IMR-90 (cell line): ENCODE results near the gene DNMT3B. TPM values are rescaled to one million over a fixed set of nuclear protein-coding genes. Genes with fewer than 3 reads are reported as not detected.

Experiments
- ATAC-seq: fragments of 200-7000 bp; cut with Tn5 transposase; 2 replicates; pipeline ENCODE4 v1.9.1; 2020; ENCODE audit warnings: low read depth, mild to moderate bottlenecking, moderate library complexity
- BruUV-seq: library from RNA; stranded (reverse); fragments of 400-500 nt; replicated peaks from 2 replicates; lab custom pipeline; 2021; lab: Mats Ljungman, UMichigan
- CTCF ChIA-PET: fragments of 300-600 bp; formaldehyde crosslinking; extraction: SDS; loops from one replicate; lab custom pipeline; 2021; ENCODE audit warnings: antibody characterized with exemption; lab: Yijun Ruan, JAX
- POLR2A ChIA-PET: fragments of 300-600 bp; sonication (Branson Sonifier 250); formaldehyde crosslinking; loops from one replicate; lab custom pipeline; 2022; ENCODE audit warnings: antibody characterized with exemption; ENCODE audit not compliant: unreplicated experiment; lab: Charles Lee
- DNase-seq: peaks from one replicate; pipeline ENCODE4 v3.0.0; 2013
- H2AFZ ChIP-seq: replicated peaks from 2 replicates; pipeline ENCODE3; 2013; ENCODE audit warnings: low read length, mild to moderate bottlenecking; ENCODE audit not compliant: poor library complexity
- H2AK5ac ChIP-seq: 2 replicates; pipeline ENCODE4 v1.6.1; 2013; ENCODE audit warnings: low read depth, low read length, inconsistent platforms
- H2AK9ac ChIP-seq: replicated peaks from 2 replicates; pipeline ENCODE3; 2013; ENCODE audit warnings: mild to moderate bottlenecking, low read depth, low read length, moderate library complexity; ENCODE audit not compliant: poor library complexity
- H2BK120ac ChIP-seq: 2 replicates; pipeline ENCODE4 v1.6.1; 2013; ENCODE audit warnings: low read depth, low read length, inconsistent platforms
- H2BK15ac ChIP-seq: 3 replicates; pipeline ENCODE4 v1.6.1; 2013; ENCODE audit warnings: low read depth, low read length, inconsistent platforms
- H2BK20ac ChIP-seq: 2 replicates; pipeline ENCODE4 v1.6.1; 2013; ENCODE audit warnings: low read depth, mild to moderate bottlenecking, inconsistent platforms, low read length, moderate library complexity
- H2BK5ac ChIP-seq: 2 replicates; pipeline ENCODE4 v1.6.1; 2013; ENCODE audit warnings: mild to moderate bottlenecking, low read depth, low read length, inconsistent platforms; ENCODE audit not compliant: poor library complexity, severe bottlenecking
- H3K14ac ChIP-seq: replicated peaks from 2 replicates; pipeline ENCODE4 v1.6.1; 2013; ENCODE audit warnings: low read depth, low read length, inconsistent platforms
- H3K18ac ChIP-seq: 2 replicates; pipeline ENCODE4 v1.6.1; 2013; ENCODE audit warnings: low read depth, low read length, control low read depth
- H3K23ac ChIP-seq: 2 replicates; pipeline ENCODE4 v1.6.1; 2013; ENCODE audit warnings: low read depth, low read length, inconsistent platforms
- H3K27ac ChIP-seq: 2 replicates; pipeline ENCODE4 v1.5.1; 2013; ENCODE audit warnings: mild to moderate bottlenecking, control low read depth, low read length; ENCODE audit not compliant: insufficient read depth
- H3K27me3 ChIP-seq: 2 replicates; pipeline ENCODE4 v1.6.1; 2013; ENCODE audit warnings: low read length; ENCODE audit not compliant: control insufficient read depth, insufficient read depth
- H3K36me3 ChIP-seq: 2 replicates; pipeline ENCODE4 v1.6.1; 2013; ENCODE audit warnings: low read length, mixed read lengths; ENCODE audit not compliant: control insufficient read depth, insufficient read depth
- H3K4ac ChIP-seq: 2 replicates; pipeline ENCODE4 v1.6.1; 2013; ENCODE audit warnings: low read depth, low read length, inconsistent platforms
- H3K4me1 ChIP-seq: 2 replicates; pipeline ENCODE4 v1.6.1; 2013; ENCODE audit warnings: low read length, mixed read lengths; ENCODE audit not compliant: control insufficient read depth, insufficient read depth
- H3K4me2 ChIP-seq: 2 replicates; pipeline ENCODE4 v1.6.1; 2013; ENCODE audit warnings: low read depth, mild to moderate bottlenecking, control low read depth, low read length, moderate library complexity
- H3K4me3 ChIP-seq: 2 replicates; pipeline ENCODE4 v1.5.1; 2013; ENCODE audit warnings: low read depth, mild to moderate bottlenecking, control low read depth, low read length, moderate library complexity; ENCODE audit not compliant: insufficient read depth
- H3K56ac ChIP-seq: 2 replicates; pipeline ENCODE4 v1.6.1; 2013; ENCODE audit warnings: low read length, inconsistent platforms; ENCODE audit not compliant: insufficient read depth; ENCODE audit errors: extremely low read depth
- H3K79me1 ChIP-seq, 2 experiments: 2 replicates each; pipeline ENCODE4 v1.6.1; 2013; ENCODE audit warnings: low read length in 2 of 2, inconsistent platforms in 1 of 2, low read depth in 1 of 2
- H3K9ac ChIP-seq: 2 replicates; pipeline ENCODE4 v1.6.1; 2013; ENCODE audit warnings: low read depth, low read length, control low read depth
- H3K9me1 ChIP-seq: 2 replicates; pipeline ENCODE4 v1.6.1; 2013; ENCODE audit warnings: low read length, inconsistent platforms; ENCODE audit not compliant: insufficient read depth
- H3K9me3 ChIP-seq: 2 replicates; pipeline ENCODE4 v1.6.1; 2013; ENCODE audit warnings: low read length; ENCODE audit not compliant: control insufficient read depth, insufficient read depth
- H4K20me1 ChIP-seq: 2 replicates; pipeline ENCODE4 v1.6.1; 2013; ENCODE audit warnings: low read length, inconsistent platforms; ENCODE audit not compliant: insufficient read depth
- H4K5ac ChIP-seq: 2 replicates; pipeline ENCODE4 v1.6.1; 2013; ENCODE audit warnings: mild to moderate bottlenecking, low read depth, low read length, control low read depth
- H4K8ac ChIP-seq, 2 experiments: 2 replicates each; pipeline ENCODE4 v1.6.1; 2013; ENCODE audit warnings: low read depth in 2 of 2, low read length in 2 of 2, control low read depth in 1 of 2, inconsistent platforms in 1 of 2
- H4K91ac ChIP-seq: 2 replicates; pipeline ENCODE4 v1.6.1; 2013; ENCODE audit warnings: low read depth, low read length, inconsistent platforms; ENCODE audit not compliant: insufficient read depth
- MXI1 ChIP-seq: IDR thresholded peaks from 2 replicates; pipeline ENCODE4 v1.6.1; 2012; ENCODE audit warnings: low read depth, mild to moderate bottlenecking, low read length, moderate library complexity, borderline replicate concordance
- NFE2L2 ChIP-seq: fragments of 150-350 bp; IDR thresholded peaks from 2 replicates; pipeline ENCODE4 v1.6.1; 2016; ENCODE audit warnings: low read depth, mild to moderate bottlenecking, low read length
- POLR2A ChIP-seq: IDR thresholded peaks from 2 replicates; pipeline ENCODE4 v1.6.1; 2012; ENCODE audit warnings: mild to moderate bottlenecking, low read depth, low read length
- RFX5 ChIP-seq: IDR thresholded peaks from 2 replicates; pipeline ENCODE4 v1.8.0; 2012; ENCODE audit warnings: low read depth, mild to moderate bottlenecking, low read length, moderate library complexity
- WGBS, 2 experiments: methylation state at CpG; one replicate each; pipeline versions ENCODE4 v1.1.5 to v1.1.7; 2013; ENCODE audit warnings: missing lambda C conversion rate in 2 of 2; ENCODE audit not compliant: insufficient read length in 1 of 2; ENCODE audit errors: extremely low coverage in 2 of 2; 5-methylcytosine and 5-hydroxymethylcytosine counted together
- dilution Hi-C: fragments of 300-500 bp; cut with HindIII; formaldehyde crosslinking; loops from one replicate; pipeline ENCODE4 v1.14.3; 2018; ENCODE audit warnings: low sequenced_read_pairs; ENCODE audit not compliant: unreplicated experiment
- in situ Hi-C: fragments of 300-500 bp; cut with MboI; formaldehyde crosslinking; loops from 3 replicates; pipeline ENCODE4 v1.14.3; 2019; ENCODE audit warnings: low sequenced_read_pairs, inconsistent platforms, mixed read lengths
- intact Hi-C: fragments of 100-400 bp; cut with micrococcal nuclease; formaldehyde crosslinking; loops from 2 replicates; pipeline ENCODE4 v1.10.0; 2022
- polyA plus RNA-seq, 3 experiments: library from polyadenylated mRNA; depleted of rRNA; stranded (reverse); fragments of >200 nt; gene quantifications; 2 replicates each; pipeline ENCODE4 v1.2.3, GENCODE V29; 2012; ENCODE audit warnings: low replicate concordance in 1 of 3
- total RNA-seq: library from RNA; depleted of rRNA; stranded (reverse); fragments of >200 nt; gene quantifications from 2 replicates; pipeline ENCODE4 v1.2.3, GENCODE V29; 2012

Gene DNMT3B
- total and polyA plus RNA-seq, 2 of the 4 experiments (the other 2 are of a cell fraction): 1.3 to 1.9 TPM

- no peaks in the 10 kb centered on the region for H3K9me3 ChIP-seq
- H3K56ac ChIP-seq: no peak overlapping the region
- H3K4me2 ChIP-seq: peak overlapping the region; percentile 47; the same call in 1 of the 2 replicates
- H3K4ac ChIP-seq: no peak overlapping the region
- peaks cover 28% of the 10 kb centered on the region for H3K4me1 ChIP-seq
- ChIA-PET POLR2A (no interaction called here), CTCF (interaction anchor here (1.7 kb wide), 1 partner anchor 38 kb away, joined by 6 read pairs; no protein-coding TSS in a partner anchor)
- H3K23ac ChIP-seq: no peak overlapping the region
- no peak for TF ChIP-seq MXI1
- TF ChIP-seq RFX5: no peak
- no peak for TF ChIP-seq NFE2L2
- no peak for TF ChIP-seq POLR2A
- H3K27me3 ChIP-seq: no peaks in the 10 kb centered on the region
- no peak overlapping the region for H4K5ac ChIP-seq
- intact Hi-C loops: no loop called here
- H4K91ac ChIP-seq: no peak overlapping the region
- no peak overlapping the region for H3K4me3 ChIP-seq
- in situ Hi-C loops: no loop called here
- no peak overlapping the region for H2AFZ ChIP-seq
- H2BK15ac ChIP-seq: no peak overlapping the region
- H3K27ac ChIP-seq: no peak overlapping the region
- no peak overlapping the region for H2AK5ac ChIP-seq
- no TSS peak for BruUV-seq
- no peak overlapping the region for H2AK9ac ChIP-seq
- H3K18ac ChIP-seq: no peak overlapping the region
- H4K20me1 ChIP-seq: peaks cover 82% of the 10 kb centered on the region
- no peak overlapping the region for H2BK120ac ChIP-seq
- WGBS, 2 experiments: no CpG with 5 or more reads among the region's 4 CpGs
- peaks cover 16% of the 10 kb centered on the region; the same call in 1 of the 2 replicates for H3K9me1 ChIP-seq
- dilution Hi-C loops: no loop called here
- no peak overlapping the region for H3K9ac ChIP-seq
- no peak overlapping the region for H2BK5ac ChIP-seq
- no peak overlapping the region for H3K14ac ChIP-seq
- peak; percentile 56 for DNase-seq
- peaks cover 26% of the 10 kb centered on the region for H3K36me3 ChIP-seq
- no peak overlapping the region for H4K8ac ChIP-seq
- peaks cover 7 to 62% of the 10 kb centered on the region in 2 experiments; a peak in 3 of 4 replicates for H3K79me1 ChIP-seq
- peak; percentile 28; the same call in 1 of the 2 replicates for ATAC-seq
- no peak overlapping the region for H2BK20ac ChIP-seq
Measured at GRCh38 chr20:32828029-32828680, 66.0 kb downstream of the DNMT3B start.
